Muscle of leg (tissue), 11 donors: ENCODE data around the gene SIPA1. TPM values are rescaled to one million over a fixed set of nuclear protein-coding genes. Genes with fewer than 3 reads are reported as not detected.

Experiments used
- DNase-seq: peaks from one replicate; pipeline ENCODE4 v3.0.0; 2013
- H3K27ac ChIP-seq: one replicate; pipeline ENCODE4 v1.5.1; 2013; ENCODE audit warnings: mild to moderate bottlenecking, low read length, control low read depth
- H3K27me3 ChIP-seq: one replicate; pipeline ENCODE4 v1.6.1; 2013; ENCODE audit warnings: low read length; ENCODE audit not compliant: control insufficient read depth, insufficient read depth
- H3K36me3 ChIP-seq: one replicate; pipeline ENCODE4 v1.6.1; 2013; ENCODE audit warnings: low read length; ENCODE audit not compliant: control insufficient read depth, insufficient read depth
- H3K4me1 ChIP-seq: one replicate; pipeline ENCODE4 v1.6.1; 2013; ENCODE audit warnings: low read length; ENCODE audit not compliant: control insufficient read depth, insufficient read depth
- H3K4me3 ChIP-seq: one replicate; pipeline ENCODE4 v1.5.1; 2013; ENCODE audit warnings: low read length, control low read depth
- H3K9me3 ChIP-seq: replicated peaks from 2 replicates; pipeline ENCODE4 v1.6.1; 2013; ENCODE audit warnings: low read depth, low read length; ENCODE audit not compliant: control insufficient read depth
- WGBS: methylation state at CpG from one replicate; pipeline ENCODE4 v1.1.5; 2013; ENCODE audit warnings: missing lambda C conversion rate; ENCODE audit not compliant: insufficient coverage; 5-methylcytosine and 5-hydroxymethylcytosine counted together
- polyA plus RNA-seq, 8 donors: library from polyadenylated mRNA; unstranded; fragments of 120-200 nt; gene quantifications; one replicate each; pipeline versions ENCODE4 v1.2.1 to v1.2.3, GENCODE V29; 2013; ENCODE audit warnings: inconsistent platforms in 1 of 8, low replicate concordance in 1 of 8; ENCODE audit not compliant: insufficient read length in 8 of 8, insufficient read depth in 1 of 8
- total RNA-seq: library from RNA; stranded (reverse); fragments of 120-200 nt; gene quantifications from one replicate; pipeline ENCODE4 v1.2.4, GENCODE V29; 2013

SIPA1 gene
- total and polyA plus RNA-seq, 9 donors: 27.7 to 49.6 (median 39.5) TPM

DNA sequence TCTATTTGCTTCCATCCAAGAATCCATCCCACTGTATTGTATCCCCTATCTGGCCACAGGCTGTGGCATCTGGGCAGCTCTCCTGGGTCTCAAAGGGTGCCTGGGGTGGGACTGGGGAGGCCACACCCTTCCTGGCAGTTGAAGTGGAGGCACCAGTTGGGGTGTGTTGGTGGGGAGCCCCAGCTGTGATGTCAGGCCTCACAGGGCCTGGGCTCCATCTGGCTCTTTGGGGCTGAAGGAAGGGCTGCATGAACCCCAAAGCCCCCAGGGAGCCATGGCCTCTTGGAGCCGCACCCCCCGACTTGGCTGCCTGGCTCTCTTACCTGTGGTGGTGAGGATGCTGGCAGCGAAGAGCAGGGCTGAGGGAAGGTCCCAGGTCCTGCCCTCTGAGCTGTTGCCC, 42.8 kb upstream of the SIPA1 start:
- Histone ChIP-seq H3K27ac (no peak overlapping the region), H3K4me1 (peaks cover 55% of the 10 kb centered on the region), H3K4me3 (no peak overlapping the region), H3K27me3 (no peaks in the 10 kb centered on the region), H3K36me3 (peaks cover 50% of the 10 kb centered on the region), H3K9me3 (no peaks in the 10 kb centered on the region)
- no peak for DNase-seq
- WGBS: 92% methylated on average over 2 of the region's 3 CpGs

DNA sequence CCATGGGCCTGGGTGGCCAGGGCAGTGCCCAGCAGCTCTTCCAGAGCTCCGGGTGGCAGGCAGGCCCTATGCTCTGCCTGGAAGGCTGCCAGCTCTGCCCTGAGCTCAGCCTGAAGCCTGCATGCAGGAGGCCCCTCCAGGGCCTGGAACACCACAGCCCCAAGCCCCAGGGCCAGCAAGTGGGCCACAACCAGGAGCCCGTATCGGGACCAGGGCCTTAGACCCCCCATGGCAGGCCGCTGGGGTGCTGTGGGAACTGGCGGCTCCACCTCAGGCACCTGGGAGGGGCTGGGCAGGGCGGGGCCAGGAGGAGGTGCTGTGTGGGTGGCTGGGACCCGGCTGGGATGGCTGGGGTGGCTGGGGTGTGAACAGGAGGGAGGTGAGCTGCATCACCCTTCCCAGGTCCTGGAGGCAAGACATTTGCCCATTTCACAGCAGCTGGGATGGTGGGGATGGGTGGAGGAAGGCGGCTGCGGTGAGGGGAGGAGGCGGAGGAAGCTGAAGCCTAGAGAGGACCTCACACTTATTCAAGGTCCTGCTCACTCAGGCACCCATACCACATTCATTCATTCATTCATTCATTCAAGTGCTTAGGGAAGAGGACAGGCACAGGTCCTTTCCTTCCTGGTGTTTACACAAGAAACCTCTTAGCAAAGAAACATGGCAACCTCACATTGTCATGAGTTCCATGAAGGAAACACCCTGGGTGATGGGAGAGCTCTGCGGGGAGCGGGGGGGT, 42.2 kb upstream of the SIPA1 start, which contains the start of gene KCNK7:
TSS of gene KCNK7 (minus strand) at position 258 of the 739 bp plus-strand sequence. CDS start at position 230, 28 bp downstream.
- Histone ChIP-seq H3K4me1 (peaks cover 49% of the 10 kb centered on the region), H3K27me3 (no peaks in the 10 kb centered on the region), H3K36me3 (peaks cover 51% of the 10 kb centered on the region), H3K4me3 (no peak within 1 kb of the TSS), H3K27ac (no peak within 1 kb of the TSS), H3K9me3 (no peaks in the 10 kb centered on the region)
- DNase-seq: no peak
- WGBS: 59% methylated on average over 7 of the region's 12 CpGs

DNA sequence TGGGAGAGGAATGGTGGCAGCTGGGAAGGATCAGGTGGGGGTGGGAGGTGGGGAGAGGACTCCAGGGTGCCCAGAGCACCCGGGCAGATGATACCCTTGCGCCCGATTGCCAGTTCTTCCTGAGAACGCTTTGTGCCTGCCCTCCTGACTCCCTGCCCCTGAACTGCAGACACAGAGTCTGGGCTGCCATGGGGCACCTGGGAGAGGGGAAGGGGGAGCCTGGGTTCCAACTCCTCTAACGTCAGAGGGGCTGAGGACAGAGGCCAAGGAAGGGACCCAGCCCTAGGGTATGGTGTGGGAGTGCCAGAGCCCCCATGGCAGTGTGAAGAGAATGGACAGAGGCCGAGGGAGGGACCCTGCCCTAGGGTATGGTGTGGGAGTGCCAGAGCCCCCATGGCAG, 41.4 kb upstream of the SIPA1 start:
- Histone ChIP-seq H3K4me3 (no peak overlapping the region), H3K4me1 (peaks cover 42% of the 10 kb centered on the region), H3K27me3 (no peaks in the 10 kb centered on the region), H3K9me3 (no peaks in the 10 kb centered on the region), H3K36me3 (peaks cover 54% of the 10 kb centered on the region), H3K27ac (no peak overlapping the region)
- WGBS: 67% methylated on average over 4 of the region's 6 CpGs
- DNase-seq: no peak

DNA sequence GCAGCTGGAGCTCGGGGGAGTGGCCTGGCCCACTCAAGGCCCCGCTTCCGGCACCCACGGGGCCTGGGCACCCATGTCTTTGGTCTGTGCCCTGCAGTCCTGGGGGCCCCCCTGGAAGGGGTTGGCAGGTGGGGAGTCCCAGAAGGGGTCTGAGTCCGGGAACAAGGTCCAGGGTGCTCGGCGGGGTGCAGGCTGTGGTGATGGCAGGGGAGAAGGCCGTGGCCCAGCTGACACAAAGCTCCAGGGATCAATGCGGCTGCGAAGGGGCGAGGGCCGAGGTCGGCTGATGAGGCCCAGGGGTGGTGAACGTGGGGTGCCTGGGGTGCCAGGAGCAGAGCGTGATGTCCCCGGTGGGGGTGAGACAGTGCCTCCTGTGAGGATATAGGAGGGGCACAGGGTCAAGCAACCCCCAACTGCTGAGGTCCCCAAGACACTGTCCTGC, 39.6 kb upstream of the SIPA1 start:
- peaks cover 26% of the 10 kb centered on the region for H3K4me1 ChIP-seq
- peaks cover 57% of the 10 kb centered on the region for H3K36me3 ChIP-seq
- 90% methylated on average over 16 of the region's 16 CpGs for WGBS
- no peaks in the 10 kb centered on the region for H3K9me3 ChIP-seq
- no peak for DNase-seq
- H3K27me3 ChIP-seq: no peaks in the 10 kb centered on the region
- H3K4me3 ChIP-seq: no peak overlapping the region
- H3K27ac ChIP-seq: no peak overlapping the region

DNA sequence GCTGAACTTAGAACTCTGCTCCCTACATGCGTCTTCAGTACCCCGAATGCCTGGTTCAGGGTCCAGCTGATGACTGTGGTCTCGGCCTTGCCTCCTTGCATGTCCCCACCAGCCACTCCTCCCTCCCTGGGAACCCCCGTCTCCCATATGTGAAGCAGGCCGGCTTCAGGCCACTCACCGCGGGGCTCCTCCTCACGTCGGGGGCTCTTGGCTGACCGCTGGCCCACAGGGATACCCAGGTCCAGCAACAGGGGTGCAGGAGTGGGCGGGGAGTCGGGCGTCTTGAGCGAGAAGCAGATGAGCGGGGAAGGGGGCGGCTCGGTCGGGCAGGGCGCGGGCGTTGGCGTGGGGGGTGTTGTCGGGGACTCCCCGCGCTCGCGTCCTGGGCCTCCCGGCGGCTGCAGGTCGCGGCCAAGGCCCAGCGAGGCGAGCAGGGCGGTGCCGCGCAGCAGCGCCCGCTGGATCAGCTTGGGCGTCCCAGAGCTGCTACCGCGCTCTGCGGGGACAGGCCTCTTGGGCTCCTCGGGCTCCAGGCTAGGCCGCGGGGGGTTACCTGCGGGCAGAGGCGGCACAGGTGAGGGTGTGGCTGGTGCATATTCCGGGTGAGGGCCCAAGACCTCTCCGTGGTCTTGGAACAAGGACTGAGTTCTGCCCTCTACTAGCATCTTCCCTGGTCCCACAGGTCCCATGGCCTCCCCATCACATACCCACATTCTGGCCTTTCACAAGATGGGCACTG, 38.5 kb upstream of the SIPA1 start:
- no peak for DNase-seq
- no peaks in the 10 kb centered on the region for H3K27me3 ChIP-seq
- WGBS: 74% methylated on average over 42 of the region's 49 CpGs

DNA sequence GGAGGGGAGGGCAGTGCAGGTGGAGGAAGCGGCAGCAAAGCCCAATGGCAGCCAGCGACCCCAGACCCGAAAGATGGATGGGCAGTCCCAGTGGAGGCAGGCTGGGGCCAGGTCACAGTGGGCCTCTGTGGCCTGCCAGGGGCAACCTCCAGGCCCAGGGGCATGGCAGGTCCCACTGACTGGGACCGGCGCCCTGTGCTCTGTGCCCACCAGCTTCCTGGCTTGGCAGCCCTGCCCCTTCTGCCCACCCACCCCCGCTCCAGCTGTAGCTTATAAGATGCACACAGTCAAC, 38.0 kb upstream of the SIPA1 start:
- no peaks in the 10 kb centered on the region for H3K9me3 ChIP-seq
- peaks cover 66% of the 10 kb centered on the region for H3K36me3 ChIP-seq
- peaks cover 16% of the 10 kb centered on the region for H3K4me1 ChIP-seq
- H3K4me3 ChIP-seq: no peak overlapping the region
- 93% methylated on average over 4 of the region's 6 CpGs for WGBS
- no peaks in the 10 kb centered on the region for H3K27me3 ChIP-seq
- DNase-seq: no peak
- no peak overlapping the region for H3K27ac ChIP-seq

More for the DNA sequence above, 38.5 kb upstream of the SIPA1 start:
- Histone ChIP-seq H3K27ac (no peak overlapping the region), H3K9me3 (no peaks in the 10 kb centered on the region), H3K36me3 (peaks cover 61% of the 10 kb centered on the region), H3K4me3 (no peak overlapping the region), H3K4me1 (peaks cover 15% of the 10 kb centered on the region)

DNA sequence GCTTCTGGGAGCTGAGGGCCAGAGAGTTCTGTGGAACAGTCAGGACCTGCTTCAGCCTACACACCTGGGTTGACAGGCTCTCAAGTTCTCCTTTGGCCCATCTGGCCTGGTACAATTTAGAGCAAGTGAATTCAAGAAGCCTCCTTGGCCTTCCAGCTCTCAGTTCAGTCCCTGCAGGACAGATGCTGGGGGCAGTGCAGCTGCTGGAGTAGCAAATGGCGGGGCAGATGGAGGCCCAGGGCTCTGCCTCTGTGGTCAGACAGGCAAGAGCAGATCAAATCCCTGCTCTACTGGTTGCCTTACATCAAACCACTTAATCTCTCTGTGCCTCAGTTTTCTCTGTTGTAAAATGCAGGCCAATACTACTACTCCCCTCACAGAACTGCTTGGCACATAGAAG, 33.6 kb upstream of the SIPA1 start:
- no peak overlapping the region for H3K27ac ChIP-seq
- no peaks in the 10 kb centered on the region for H3K27me3 ChIP-seq
- whole genome bisulfite sequencing: 55% methylated on average over 1 of the region's 1 CpG
- H3K36me3 ChIP-seq: peaks cover 76% of the 10 kb centered on the region
- no peak overlapping the region for H3K4me3 ChIP-seq
- H3K4me1 ChIP-seq: peaks cover 21% of the 10 kb centered on the region
- DNase-seq: no peak
- H3K9me3 ChIP-seq: no peaks in the 10 kb centered on the region

DNA sequence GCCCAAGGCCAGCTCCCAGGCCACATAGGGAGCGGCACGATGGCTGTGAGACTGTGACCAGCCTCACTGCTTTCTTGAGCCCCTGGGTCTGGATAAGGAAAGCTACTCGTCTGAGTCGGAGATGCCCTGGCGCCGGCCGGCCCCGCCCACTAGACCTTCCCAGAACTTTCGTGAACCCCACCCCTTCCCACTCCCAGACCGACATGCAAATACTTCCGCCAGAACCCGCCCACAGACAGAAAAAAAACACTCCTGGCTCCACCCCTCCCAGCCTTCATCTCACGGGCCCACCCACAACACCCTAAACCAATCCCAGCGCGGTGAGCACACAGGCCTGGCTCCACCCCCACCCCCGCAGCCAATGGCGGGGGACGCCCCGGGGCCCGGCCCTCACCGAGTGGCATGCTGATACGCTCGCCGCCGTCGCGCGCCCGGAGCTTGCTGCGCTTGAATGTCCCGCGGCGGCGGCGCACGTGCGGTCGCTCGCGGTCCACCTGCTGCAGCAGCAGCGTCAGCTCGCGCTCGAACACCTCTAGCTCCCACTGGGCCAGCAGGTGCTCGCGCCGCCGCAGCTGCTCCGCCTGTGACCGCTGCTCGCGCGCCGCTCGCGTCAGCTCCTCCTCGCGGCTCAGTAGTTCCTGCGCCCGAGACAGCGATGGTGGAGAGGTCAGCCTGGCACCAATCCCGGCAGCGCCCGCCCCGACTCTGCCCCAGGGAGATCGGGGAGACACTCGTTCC, 30.9 kb upstream of the SIPA1 start:
- Histone ChIP-seq H3K4me3 (peak overlapping the region; percentile 27), H3K36me3 (peaks cover 74% of the 10 kb centered on the region), H3K9me3 (no peaks in the 10 kb centered on the region), H3K27me3 (no peaks in the 10 kb centered on the region), H3K4me1 (peaks cover 48% of the 10 kb centered on the region), H3K27ac (peak overlapping the region; percentile 85)
- WGBS: 4% methylated on average over 67 of the region's 67 CpGs
- peak; percentile 98 for DNase-seq

DNA sequence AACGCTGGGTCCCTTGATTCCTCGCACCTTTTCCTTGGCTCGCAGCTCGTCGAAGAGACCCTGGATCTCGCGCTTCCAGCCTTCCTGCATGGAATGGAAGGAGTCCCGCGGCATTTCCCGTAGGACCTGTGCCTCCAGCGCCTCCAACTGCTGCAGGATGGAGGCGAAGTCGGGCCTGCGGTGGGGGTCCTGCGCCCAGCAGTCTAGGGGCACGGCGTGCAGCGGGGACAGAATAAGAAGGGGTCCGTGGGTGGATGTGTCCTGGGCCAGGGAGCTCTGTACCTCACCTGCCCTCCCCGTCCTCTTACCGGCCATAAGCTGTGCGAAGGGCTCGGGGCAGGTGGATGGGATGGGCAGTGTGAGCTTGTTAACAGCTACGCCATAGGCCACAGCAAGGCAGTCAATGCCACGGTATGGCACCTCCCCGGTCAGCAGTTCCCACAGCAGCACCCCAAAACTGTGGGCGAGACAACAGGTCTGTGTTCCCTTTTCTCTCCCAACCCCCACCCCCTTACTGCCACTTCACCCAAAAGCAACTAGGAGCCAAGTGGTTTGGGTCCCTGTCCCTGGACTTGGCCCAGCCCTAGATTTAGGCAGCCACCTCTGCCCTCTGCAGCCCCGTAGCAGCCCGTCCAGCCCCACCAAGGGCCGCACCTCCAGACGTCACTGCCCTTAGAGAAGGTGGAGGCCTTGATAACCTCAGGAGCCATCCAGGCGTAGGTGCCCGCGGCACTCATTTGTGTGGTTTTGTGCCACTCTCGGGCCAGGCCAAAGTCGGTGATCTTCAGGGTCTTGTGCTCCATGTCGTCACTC, 30.1 kb upstream of the SIPA1 start:
- peaks cover 74% of the 10 kb centered on the region for H3K36me3 ChIP-seq
- peaks cover 56% of the 10 kb centered on the region for H3K4me1 ChIP-seq
- DNase-seq: no peak
- no peaks in the 10 kb centered on the region for H3K9me3 ChIP-seq
- no peaks in the 10 kb centered on the region for H3K27me3 ChIP-seq
- 57% methylated on average over 33 of the region's 37 CpGs for WGBS
- H3K4me3 ChIP-seq: peak overlapping the region; percentile 27
- H3K27ac ChIP-seq: peak overlapping the region; percentile 81
